Retinal pigment epithelial cell (primary cell): ENCODE results near the gene ACAD8.

Experiments used
- DNase-seq: peaks from one replicate; pipeline ENCODE4 v3.0.0-alpha.2; 2010; ENCODE audit warnings: low read depth
- H3K4me3 ChIP-seq: 2 replicates; pipeline ENCODE4 v1.5.1; 2011; ENCODE audit warnings: mild to moderate bottlenecking, low read length, control low read depth, moderate library complexity
- CTCF ChIP-seq: conservative IDR thresholded peaks from 2 replicates; pipeline ENCODE4 v1.5.1; 2011; ENCODE audit warnings: low read depth, low read length, control low read depth, inconsistent platforms

The ACAD8 gene

GRCh38 chr11:134313379-134313778 lies 60.0 kb downstream of the ACAD8 start:
- TF ChIP-seq CTCF, result no peak
- no peak overlapping the region for H3K4me3 ChIP-seq
- no peak for DNase-seq

GRCh38 chr11:134313821-134314607 lies 60.6 kb downstream of the ACAD8 start:
- H3K4me3 ChIP-seq, result no peak overlapping the region
- no peak for DNase-seq
- no peak for TF ChIP-seq CTCF
